Measurements from ENCODE around the gene HECTD4.

The HECTD4 gene

DNA sequence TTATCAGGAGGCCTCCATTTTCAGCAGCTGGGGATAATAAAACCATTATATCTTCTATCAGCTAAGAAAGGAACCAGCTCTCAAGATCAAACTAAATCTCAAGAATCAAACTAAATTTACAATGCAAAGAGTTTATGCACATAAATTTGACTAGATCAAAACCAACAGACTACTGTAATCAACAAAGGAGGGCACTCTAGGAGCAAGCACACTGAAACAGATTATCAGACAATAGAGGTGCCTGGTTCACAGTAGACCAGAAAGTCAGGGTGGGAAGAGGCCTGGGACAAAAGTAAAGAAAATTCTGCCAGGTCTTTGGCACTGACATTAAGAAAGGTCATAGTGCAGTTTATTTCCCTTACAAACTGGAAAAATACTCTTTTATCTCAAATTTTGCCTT lies 61.0 kb downstream of the HECTD4 start:
- DNase-seq (ENCODE audit: low read depth), result no peak

DNA sequence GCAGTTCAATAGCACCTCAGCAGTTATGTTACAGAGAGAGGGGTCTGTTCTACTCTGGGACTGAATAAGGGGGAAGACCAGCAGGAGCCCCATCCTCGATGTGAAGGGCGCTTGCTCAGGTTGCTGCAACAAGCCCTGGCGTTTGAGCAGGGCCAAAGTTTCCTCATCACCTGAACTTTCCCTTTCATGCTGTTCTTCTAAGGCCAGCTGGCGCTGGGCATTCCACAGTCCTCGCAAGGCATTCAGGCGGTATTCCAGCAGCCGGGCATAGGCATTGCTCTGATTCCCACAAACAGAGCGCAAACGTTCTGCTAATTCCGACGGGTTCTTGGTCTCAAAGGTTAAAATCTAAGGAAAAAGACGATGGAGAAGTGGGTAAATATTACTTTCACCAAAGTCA lies 62.8 kb downstream of the HECTD4 start:
- DNase-seq (ENCODE audit: low read depth), result no peak

DNA sequence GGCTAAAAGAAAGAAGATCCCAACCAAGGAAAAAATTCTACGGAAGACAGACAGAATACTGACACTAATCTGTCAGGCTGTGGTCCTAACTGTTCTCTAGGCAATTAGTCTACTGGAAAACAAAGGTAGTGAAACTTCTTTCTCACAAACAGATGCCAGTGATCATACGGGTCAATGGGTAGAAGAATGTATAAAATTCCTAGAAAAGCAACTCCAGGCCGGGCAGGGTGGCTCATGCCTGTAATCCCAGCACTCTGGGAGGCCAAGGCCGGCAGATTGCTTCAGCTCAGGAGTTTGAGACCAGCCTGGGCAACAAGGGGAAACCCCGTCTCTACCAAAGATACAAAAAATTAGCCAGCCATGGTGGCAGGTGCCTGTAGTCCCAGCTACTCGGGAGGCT lies 64.8 kb downstream of the HECTD4 start:
- no peak for DNase-seq (ENCODE audit: low read depth)

- DNase-seq (ENCODE audit: low read depth), result peak; percentile 51
These were observed 67.2 kb downstream of the HECTD4 start for GRCh38 chr12:112314981-112315380.

DNA sequence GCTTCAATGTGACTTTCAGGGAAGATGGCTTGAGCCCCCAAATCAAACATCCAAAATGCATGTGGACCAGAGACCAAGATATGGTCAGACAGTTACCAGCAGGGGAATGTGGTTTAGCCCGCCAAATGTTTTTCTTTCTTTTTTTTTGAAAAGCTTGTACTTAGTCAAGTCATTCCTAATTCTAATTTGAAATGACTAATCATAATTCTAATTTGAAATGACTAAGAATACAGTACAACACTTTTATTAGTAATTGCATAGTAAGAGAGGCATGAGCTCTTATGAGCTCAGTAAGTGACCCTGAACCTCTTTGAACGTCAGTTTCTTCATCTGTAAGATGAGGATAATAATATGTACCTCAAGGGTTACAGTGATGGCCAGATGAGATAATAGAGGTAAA lies 72.4 kb downstream of the HECTD4 start:
- DNase-seq (ENCODE audit: low read depth), result peak; percentile 7

DNA sequence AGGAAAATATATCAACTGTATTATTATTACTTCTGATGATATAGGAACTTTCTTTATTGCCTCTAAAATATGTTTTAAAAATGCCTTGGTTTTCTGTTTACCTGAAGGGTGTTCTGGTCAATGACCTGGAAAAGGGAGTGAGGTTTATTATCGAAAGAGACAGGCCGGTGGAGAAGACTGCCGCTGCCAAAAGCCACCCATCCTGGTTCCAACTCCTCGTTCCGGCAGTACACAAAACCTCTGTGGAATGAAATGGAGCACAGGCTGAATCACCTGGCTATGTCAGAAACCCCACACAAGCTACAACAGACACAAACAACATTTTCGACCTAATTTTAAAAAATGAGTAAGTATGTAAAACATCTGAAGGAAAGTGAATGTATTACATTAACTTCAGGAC lies 73.6 kb downstream of the HECTD4 start:
- DNase-seq (ENCODE audit: low read depth), result no peak

DNA sequence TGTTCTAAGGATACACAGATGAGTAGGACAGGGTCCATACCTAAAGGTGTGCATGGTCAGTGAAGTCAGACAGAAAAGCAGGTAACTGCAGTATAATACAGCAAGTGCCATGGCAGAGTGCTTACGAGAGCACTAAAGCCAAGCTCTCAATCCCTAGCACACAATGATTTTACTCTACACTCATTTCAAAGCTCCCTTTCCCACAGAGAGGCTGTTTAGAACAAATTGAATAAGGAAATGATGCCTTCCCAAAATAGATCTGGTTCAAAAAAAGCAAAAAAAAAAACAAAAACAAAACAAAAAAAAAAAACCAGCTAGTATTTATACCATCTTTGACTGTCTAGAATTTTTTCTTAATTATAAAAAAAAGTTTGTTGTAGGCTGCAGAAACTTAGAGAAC lies 74.1 kb downstream of the HECTD4 start:
- DNase-seq (ENCODE audit: low read depth), result no peak

- no peak for DNase-seq (ENCODE audit: low read depth)
These were observed 74.8 kb downstream of the HECTD4 start for GRCh38 chr12:112307317-112308011.

GRCh38 chr12:112305951-112306350 lies 76.3 kb downstream of the HECTD4 start:
- DNase-seq (ENCODE audit: low read depth), result no peak

DNA sequence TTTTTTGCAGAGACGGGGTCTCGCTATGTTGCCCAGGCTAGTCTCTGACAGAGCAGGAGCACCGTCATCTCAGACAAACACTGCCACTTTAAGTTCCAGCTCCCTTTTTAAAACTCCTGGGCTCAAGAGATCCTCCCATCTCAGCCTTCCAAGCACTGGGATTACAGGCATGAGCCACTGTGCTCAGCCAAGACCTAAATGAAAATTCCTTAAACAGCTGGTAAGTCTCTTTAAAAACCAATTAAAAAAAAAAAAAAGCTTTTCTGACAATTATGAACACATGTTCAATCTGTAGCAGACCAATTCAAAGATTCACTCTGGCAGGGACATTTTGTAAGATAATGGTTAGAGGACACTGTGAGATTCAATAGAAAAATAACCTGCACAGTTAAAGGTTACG lies 77.8 kb downstream of the HECTD4 start:
- no peak for DNase-seq (ENCODE audit: low read depth)

DNA sequence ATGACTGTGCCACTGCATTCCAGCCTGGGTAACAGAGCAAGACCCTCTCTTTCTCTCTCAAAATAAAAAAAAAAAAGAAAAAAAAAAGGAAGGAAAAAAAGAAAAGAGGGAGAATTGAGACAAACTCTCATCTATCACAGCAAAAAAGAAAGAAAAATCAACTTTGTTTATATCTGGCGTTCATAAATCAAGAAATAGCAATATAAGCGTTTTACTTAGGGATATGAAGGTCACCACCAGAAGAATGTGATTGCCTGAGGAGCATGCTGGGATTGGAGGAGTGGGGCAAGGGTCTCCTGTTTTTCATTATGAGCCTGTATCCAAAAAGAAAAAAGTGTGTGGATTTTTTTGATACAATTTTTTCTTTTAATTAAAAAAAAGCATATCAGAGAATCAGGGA lies 78.4 kb downstream of the HECTD4 start:
- no peak for DNase-seq (ENCODE audit: low read depth)

DNA sequence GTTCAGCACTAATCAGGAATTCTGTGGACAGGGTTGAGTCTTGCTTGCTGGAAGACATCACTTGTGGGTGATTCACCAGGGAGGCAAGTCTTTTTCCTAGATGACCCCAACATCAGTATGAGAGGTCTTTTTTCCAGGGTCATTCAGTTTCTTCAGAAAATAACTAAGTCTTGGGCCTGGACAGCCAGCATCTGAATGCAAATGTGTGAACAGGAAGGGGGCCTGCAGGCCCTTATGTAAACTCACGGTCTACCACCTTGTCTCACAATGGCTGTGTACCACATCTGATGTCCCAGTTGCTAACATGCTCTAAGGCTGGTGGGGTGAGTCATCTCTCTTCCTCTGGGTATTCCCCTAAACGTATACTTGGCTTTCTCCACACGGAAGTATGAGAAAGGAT lies 79.2 kb downstream of the HECTD4 start:
- peak; percentile 83 for DNase-seq (ENCODE audit: low read depth)

GRCh38 chr12:112299704-112300103 lies 82.5 kb downstream of the HECTD4 start:
- DNase-seq (ENCODE audit: low read depth), result no peak

GRCh38 chr12:112297188-112297587 lies 85.0 kb downstream of the HECTD4 start:
- no peak for DNase-seq (ENCODE audit: low read depth)

DNA sequence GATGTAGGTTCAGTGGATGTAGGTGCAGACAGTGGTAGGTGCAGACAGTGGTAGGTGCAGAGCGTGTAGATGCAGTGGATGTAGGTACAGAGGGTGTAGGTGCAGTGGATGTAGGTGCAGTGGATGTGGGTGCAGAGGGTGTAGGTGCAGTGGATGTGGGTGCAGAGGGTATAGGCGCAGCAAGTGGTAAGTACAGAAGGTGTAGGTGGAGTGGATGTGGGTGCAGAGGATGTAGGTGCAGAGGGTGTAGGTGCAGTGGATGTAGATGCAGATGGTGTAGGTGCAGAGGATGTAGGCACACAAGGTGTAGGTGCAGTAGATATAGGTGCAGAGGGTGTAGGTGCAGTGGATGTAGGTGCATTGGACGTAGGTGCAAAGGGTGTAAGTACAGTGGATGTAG lies 86.0 kb downstream of the HECTD4 start:
- no peak for DNase-seq (ENCODE audit: low read depth)

DNA sequence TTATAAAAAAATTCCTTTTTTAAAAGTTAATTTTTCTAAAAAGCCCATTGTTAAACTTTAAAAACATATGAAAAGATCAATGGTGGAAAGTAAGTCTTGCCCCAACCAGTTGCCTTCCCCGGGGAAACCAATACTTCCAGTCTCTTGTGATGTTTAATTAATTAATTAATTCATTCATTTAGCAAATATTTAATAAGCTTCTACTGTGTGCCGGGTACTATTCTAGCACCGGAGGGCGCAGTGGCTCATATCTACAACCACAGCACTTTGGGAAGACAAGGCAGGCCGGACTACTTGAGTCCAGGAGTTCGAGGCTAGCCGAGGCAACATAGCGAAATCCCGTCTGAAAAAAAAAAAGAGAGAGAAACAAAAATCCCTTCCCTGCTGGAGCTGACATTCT lies 87.4 kb downstream of the HECTD4 start:
- peak; percentile 49 for DNase-seq (ENCODE audit: low read depth)

DNA sequence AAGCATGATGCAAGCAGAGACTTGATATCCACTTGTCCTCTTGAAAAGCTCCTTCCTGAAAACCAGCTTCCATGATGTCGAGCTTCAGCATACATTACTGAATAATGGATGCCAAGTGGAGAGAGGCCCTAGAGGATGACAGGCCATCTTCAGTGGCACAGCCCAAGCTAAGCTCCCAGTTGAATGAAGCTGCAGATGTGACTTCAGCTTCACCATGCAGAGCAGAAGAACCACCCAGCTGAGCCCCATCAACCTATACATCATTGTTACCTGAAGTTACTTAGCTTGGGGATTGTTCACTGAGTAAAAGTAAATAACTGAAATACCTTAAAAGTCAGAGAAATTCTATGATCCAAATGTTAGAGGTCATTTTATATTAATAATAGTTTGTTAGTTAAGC lies 93.6 kb downstream of the HECTD4 start:
- DNase-seq (ENCODE audit: low read depth), result no peak

GRCh38 chr12:112285600-112286401 lies 96.4 kb downstream of the HECTD4 start:
- no peak for DNase-seq (ENCODE audit: low read depth)

- DNase-seq (ENCODE audit: low read depth), result no peak
These were observed 98.7 kb downstream of the HECTD4 start for GRCh38 chr12:112283546-112283945.

GRCh38 chr12:112282920-112283319 lies 99.3 kb downstream of the HECTD4 start:
- no peak for DNase-seq (ENCODE audit: low read depth)

GRCh38 chr12:112275836-112276235 lies 106.4 kb downstream of the HECTD4 start:
- DNase-seq (ENCODE audit: low read depth), result no peak

GRCh38 chr12:112275207-112275606 lies 107.0 kb downstream of the HECTD4 start:
- DNase-seq (ENCODE audit: low read depth), result no peak

- DNase-seq (ENCODE audit: low read depth), result no peak
These were observed 111.6 kb downstream of the HECTD4 start for GRCh38 chr12:112270673-112271072.

GRCh38 chr12:112266473-112266872 lies 115.8 kb downstream of the HECTD4 start:
- DNase-seq (ENCODE audit: low read depth), result no peak
